Prostate gland (tissue), 2 donors: ENCODE data around the gene L3MBTL4. TPM values are rescaled to one million over a fixed set of nuclear protein-coding genes. Genes with fewer than 3 reads are reported as not detected.

ENCODE experiments used
- DNase-seq: peaks from one replicate; pipeline ENCODE4 v3.0.0-alpha.2; 2019; ENCODE audit warnings: low spot score
- H3K27ac ChIP-seq, 2 donors: fragments of 200-600 bp; sonication (generic); 2 replicates each; pipeline ENCODE4 v1.5.1; 2017 to 2019
- H3K27me3 ChIP-seq: fragments of 200-600 bp; sonication (generic); replicated peaks from 2 replicates; pipeline ENCODE4 v1.5.1; 2019; ENCODE audit not compliant: insufficient read depth
- H3K36me3 ChIP-seq, 2 donors: fragments of 200-600 bp; sonication (generic); 1 replicate in 1 of 2; 2 replicates in 1 of 2; pipeline versions ENCODE4 v1.5.1 to v1.8.1; 2017 to 2019
- H3K4me1 ChIP-seq: fragments of 200-600 bp; sonication (generic); replicated peaks from 2 replicates; pipeline ENCODE4 v1.5.1; 2019
- H3K4me3 ChIP-seq, 2 donors: fragments of 200-600 bp; sonication (generic); 2 replicates each; pipeline ENCODE4 v1.5.1; 2017 to 2019
- H3K9me3 ChIP-seq: fragments of 200-600 bp; sonication (generic); 2 replicates; pipeline ENCODE4 v1.5.1; 2017
- CTCF ChIP-seq, 4 experiments: fragments of 200-600 bp in 2 of 4; fragments of 450-650 bp in 2 of 4; sonication (generic) in 2 of 4; IDR thresholded peaks; 1 replicate in 3 of 4; 2 replicates in 1 of 4; pipeline ENCODE4 v1.5.1; 2016 to 2019; ENCODE audit warnings: antibody characterized with exemption in 4 of 4, mild to moderate bottlenecking in 2 of 4, moderate library complexity in 2 of 4
- POLR2A ChIP-seq: fragments of 450-650 bp; IDR thresholded peaks from one replicate; pipeline ENCODE4 v1.6.1; 2016; ENCODE audit warnings: antibody characterized with exemption, mild to moderate bottlenecking
- POLR2AphosphoS5 ChIP-seq: sonication (generic); formaldehyde crosslinking; IDR thresholded peaks from one replicate; pipeline ENCODE4 v1.6.1; 2017; ENCODE audit warnings: antibody characterized with exemption
- WGBS: methylation state at CpG from one replicate; pipeline ENCODE4 v1.1.5; 2018; 5-methylcytosine and 5-hydroxymethylcytosine counted together
- intact Hi-C: fragments of 100-400 bp; cut with DNase I; formaldehyde crosslinking; loops from one replicate; pipeline ENCODE4 v1.14.2; 2022
- total RNA-seq, 2 donors: library from RNA; depleted of rRNA; stranded (reverse); fragments of >200 nt; gene quantifications; one replicate each; pipeline ENCODE4 v1.1.0, GENCODE V29; 2016

L3MBTL4 gene
- total RNA-seq, result 10 to 100 TPM in 1 of 2 donors, 1 to 10 TPM in 1; 3.5 to 20.5 TPM

- under 1% methylated on average over 14 of the region's 67 CpGs for WGBS
- TF ChIP-seq POLR2AphosphoS5, result no peak
- peak; percentile 8 for TF ChIP-seq POLR2A
- Histone ChIP-seq H3K4me3 (peak within 1 kb of the TSS; percentile 78 to 89), H3K36me3 (no peaks in the 10 kb centered on the region), H3K27ac (peak within 1 kb of the TSS; percentile 81 to 84), H3K9me3 (no peaks in the 10 kb centered on the region), H3K4me1 (no peaks in the 10 kb centered on the region), H3K27me3 (no peaks in the 10 kb centered on the region)
- peak; percentile 59 for DNase-seq
- intact Hi-C loops, result loop anchor here (10.0 kb wide), 1 partner anchor 1120 kb away; the partner anchor contains the start of gene ZBTB14
Measured at GRCh38 chr18:6414723-6415417, at the start of gene L3MBTL4. TSS of gene L3MBTL4 (minus strand) at chr18:6414911. CDS start at chr18:6311625, 103,286 bp downstream.

GRCh38 chr18:6452194-6452593 is 37.5 kb upstream of the L3MBTL4 start:
- TF ChIP-seq POLR2AphosphoS5, result no peak
- no peak for TF ChIP-seq CTCF (IDR thresholded peaks at IDR 0.05)
- no peak for TF ChIP-seq POLR2A
- no peaks in the 10 kb centered on the region for H3K36me3 ChIP-seq

GRCh38 chr18:6449213-6449612 is 34.5 kb upstream of the L3MBTL4 start:
- Histone ChIP-seq H3K4me1 (no peaks in the 10 kb centered on the region), H3K4me3 (no peak overlapping the region), H3K36me3 (no peaks in the 10 kb centered on the region), H3K27ac (no peak overlapping the region), H3K27me3 (no peaks in the 10 kb centered on the region), H3K9me3 (no peaks in the 10 kb centered on the region)
- no peak for TF ChIP-seq POLR2AphosphoS5
- TF ChIP-seq POLR2A, result no peak
- no peak for TF ChIP-seq CTCF (IDR thresholded peaks at IDR 0.05)
- intact Hi-C loops, result no loop called here
- WGBS, result 90% methylated on average over 5 of the region's 5 CpGs
- no peak for DNase-seq

More at GRCh38 chr18:6452194-6452593, 37.5 kb upstream of the L3MBTL4 start:
- Histone ChIP-seq H3K4me3 (no peak overlapping the region), H3K9me3 (no peaks in the 10 kb centered on the region), H3K27ac (no peak overlapping the region), H3K27me3 (no peaks in the 10 kb centered on the region), H3K4me1 (no peaks in the 10 kb centered on the region)
- intact Hi-C loops, result no loop called here
- DNase-seq, result no peak

- H3K27ac ChIP-seq, result no peak overlapping the region
- DNase-seq, result no peak
- no peaks in the 10 kb centered on the region for H3K27me3 ChIP-seq
- H3K36me3 ChIP-seq, result no peaks in the 10 kb centered on the region
- H3K4me3 ChIP-seq, result no peak overlapping the region
- intact Hi-C loops, result no loop called here
- 53% methylated on average over 2 of the region's 2 CpGs for WGBS
- TF ChIP-seq POLR2A, result no peak
- no peak for TF ChIP-seq CTCF (IDR thresholded peaks at IDR 0.05)
- no peak for TF ChIP-seq POLR2AphosphoS5
- no peaks in the 10 kb centered on the region for H3K4me1 ChIP-seq
- H3K9me3 ChIP-seq, result no peaks in the 10 kb centered on the region
Measured at GRCh38 chr18:6444466-6445228, 29.9 kb upstream of the L3MBTL4 start.

GRCh38 chr18:6441200-6441599 is 26.5 kb upstream of the L3MBTL4 start:
- Histone ChIP-seq H3K36me3 (no peaks in the 10 kb centered on the region), H3K9me3 (no peaks in the 10 kb centered on the region), H3K27ac (no peak overlapping the region), H3K27me3 (no peaks in the 10 kb centered on the region), H3K4me1 (no peaks in the 10 kb centered on the region), H3K4me3 (no peak overlapping the region)
- intact Hi-C loops, result no loop called here
- no peak for TF ChIP-seq CTCF (IDR thresholded peaks at IDR 0.05)
- no peak for TF ChIP-seq POLR2A
- no peak for TF ChIP-seq POLR2AphosphoS5
- DNase-seq, result no peak
- 60% methylated on average over 2 of the region's 2 CpGs for WGBS
